Astrocyte of the hippocampus (primary cell): Measurements from ENCODE around the gene SSBP1.
A peak's percentile ranks its signal among the peaks of the same experiment; 100 is the strongest.

Experiments
- DNase-seq: peaks from one replicate; pipeline ENCODE4 v3.0.0; 2011; ENCODE audit warnings: low read depth, low spot score

SSBP1 gene

GRCh38 chr7:141709318-141709717 is 28.8 kb upstream of the SSBP1 start:
- no peak for DNase-seq

- no peak for DNase-seq
Measured at GRCh38 chr7:141709749-141710148, 28.4 kb upstream of the SSBP1 start.

- DNase-seq: no peak
Measured at GRCh38 chr7:141710301-141710700, 27.9 kb upstream of the SSBP1 start.

- no peak for DNase-seq
Measured at GRCh38 chr7:141712603-141713255, 25.4 kb upstream of the SSBP1 start.

- no peak for DNase-seq
Measured at GRCh38 chr7:141713890-141714289, 24.3 kb upstream of the SSBP1 start.

- no peak for DNase-seq
Measured at GRCh38 chr7:141714571-141714970, 23.6 kb upstream of the SSBP1 start.

GRCh38 chr7:141715018-141715417 is 23.1 kb upstream of the SSBP1 start:
- no peak for DNase-seq

- no peak for DNase-seq
Measured at GRCh38 chr7:141715794-141716689, 22.1 kb upstream of the SSBP1 start.

GRCh38 chr7:141717450-141717849 is 20.7 kb upstream of the SSBP1 start:
- no peak for DNase-seq

GRCh38 chr7:141722529-141722928 is 15.6 kb upstream of the SSBP1 start:
- no peak for DNase-seq

- DNase-seq: no peak
Measured at GRCh38 chr7:141729020-141729419, 9.1 kb upstream of the SSBP1 start.

- DNase-seq: no peak
Measured at GRCh38 chr7:141731476-141732149, 6.5 kb upstream of the SSBP1 start.

- peak; percentile 4 for DNase-seq
Measured at GRCh38 chr7:141737118-141737835, 881 bp upstream of the SSBP1 start.

- DNase-seq: no peak
Measured at GRCh38 chr7:141738592-141739013, 445 bp downstream of the SSBP1 start.

- no peak for DNase-seq
Measured at GRCh38 chr7:141739250-141739649, 1.1 kb downstream of the SSBP1 start.

- no peak for DNase-seq
Measured at GRCh38 chr7:141742229-141742628, 4.1 kb downstream of the SSBP1 start.

GRCh38 chr7:141744131-141744530 is 6.0 kb downstream of the SSBP1 start:
- DNase-seq: no peak

GRCh38 chr7:141748396-141748795 is 10.2 kb downstream of the SSBP1 start:
- peak; percentile 74 for DNase-seq

- DNase-seq: peak; percentile 30
Measured at GRCh38 chr7:141751904-141752303, 13.7 kb downstream of the SSBP1 start.

- no peak for DNase-seq
Measured at GRCh38 chr7:141752634-141753033, 14.5 kb downstream of the SSBP1 start.

- DNase-seq: peak; percentile 7
Measured at GRCh38 chr7:141754939-141755338, 16.8 kb downstream of the SSBP1 start.

GRCh38 chr7:141763797-141764196 is 25.6 kb downstream of the SSBP1 start, which contains the start of gene TAS2R3:
TSS of gene TAS2R3 (plus strand) at chr7:141764097. CDS start at chr7:141764159, 62 bp downstream.
- no peak for DNase-seq
